ENCODE data around the gene PNPLA6. TPM values are rescaled to one million over a fixed set of nuclear protein-coding genes. Genes with fewer than 3 reads are reported as not detected.

PNPLA6 gene
- total and polyA plus RNA-seq, 2 of the 13 experiments (the other 11 are each of a cell fraction or from before 2014, with no cell fraction given), result 24.9 to 28.2 TPM

DNA sequence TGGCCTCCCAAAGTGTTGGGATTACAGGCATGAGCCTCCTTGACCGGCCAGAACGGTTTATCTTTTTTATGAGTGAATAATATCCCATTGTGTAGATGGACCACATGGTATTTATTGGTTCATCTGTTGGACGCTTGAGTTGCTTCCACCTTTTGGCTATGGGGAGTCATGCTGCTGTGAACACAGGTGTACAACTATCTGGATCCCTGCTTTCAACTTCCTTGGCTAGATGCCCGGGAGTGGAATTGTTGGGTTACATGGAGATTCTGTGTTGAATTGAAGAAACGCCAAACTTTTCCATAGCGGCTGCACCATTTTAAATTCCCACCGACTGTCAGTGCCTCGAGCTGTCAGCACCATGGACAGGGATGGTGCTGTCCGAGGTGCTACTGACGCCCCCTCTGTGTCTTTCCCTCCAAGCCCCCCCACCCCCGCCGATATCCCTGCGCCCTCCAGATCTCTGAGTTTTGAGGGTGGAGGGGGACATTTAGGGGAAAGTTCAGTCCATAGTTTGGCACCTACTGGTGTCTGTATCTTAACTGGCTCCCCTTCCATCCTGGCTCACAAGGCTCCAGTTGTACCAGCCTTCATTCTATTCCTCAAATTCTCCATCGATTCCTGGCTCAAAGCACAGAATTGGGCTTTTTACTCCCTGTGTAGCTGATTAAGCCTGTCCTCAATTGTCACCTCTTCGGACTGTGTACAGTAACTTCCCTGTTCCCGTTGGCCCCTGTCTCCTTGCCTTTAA lies 27.3 kb downstream of the PNPLA6 start (continued):
- peak; percentile 99 for TF ChIP-seq ZSCAN20 (CRISPR knock-in tag; IDR thresholded peaks at IDR 0.05; ENCODE audit: borderline replicate concordance)
- TF ChIP-seq GLI4 (CRISPR knock-in tag; IDR thresholded peaks at IDR 0.05; ENCODE audit: borderline replicate concordance), result peak; percentile 100
- TF ChIP-seq, protein P1, sequence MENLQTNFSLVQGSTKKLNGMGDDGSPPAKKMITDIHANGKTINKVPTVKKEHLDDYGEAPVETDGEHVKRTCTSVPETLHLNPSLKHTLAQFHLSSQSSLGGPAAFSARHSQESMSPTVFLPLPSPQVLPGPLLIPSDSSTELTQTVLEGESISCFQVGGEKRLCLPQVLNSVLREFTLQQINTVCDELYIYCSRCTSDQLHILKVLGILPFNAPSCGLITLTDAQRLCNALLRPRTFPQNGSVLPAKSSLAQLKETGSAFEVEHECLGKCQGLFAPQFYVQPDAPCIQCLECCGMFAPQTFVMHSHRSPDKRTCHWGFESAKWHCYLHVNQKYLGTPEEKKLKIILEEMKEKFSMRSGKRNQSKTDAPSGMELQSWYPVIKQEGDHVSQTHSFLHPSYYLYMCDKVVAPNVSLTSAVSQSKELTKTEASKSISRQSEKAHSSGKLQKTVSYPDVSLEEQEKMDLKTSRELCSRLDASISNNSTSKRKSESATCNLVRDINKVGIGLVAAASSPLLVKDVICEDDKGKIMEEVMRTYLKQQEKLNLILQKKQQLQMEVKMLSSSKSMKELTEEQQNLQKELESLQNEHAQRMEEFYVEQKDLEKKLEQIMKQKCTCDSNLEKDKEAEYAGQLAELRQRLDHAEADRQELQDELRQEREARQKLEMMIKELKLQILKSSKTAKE (CRISPR knock-in tag; IDR thresholded peaks at IDR 0.05; ENCODE audit: borderline replicate concordance), result peak; percentile 47
- TF ChIP-seq RFXAP (CRISPR knock-in tag; IDR thresholded peaks at IDR 0.05; ENCODE audit: borderline replicate concordance), result peak; percentile 94
- peak; percentile 96 for TF ChIP-seq ZNF335 (CRISPR knock-in tag; IDR thresholded peaks at IDR 0.05)
- TF ChIP-seq NPAS2 (CRISPR knock-in tag; IDR thresholded peaks at IDR 0.05; ENCODE audit: borderline replicate concordance), result 0 out of 2 replicates have a peak, but pooled peaks have one; percentile 58
- no peak for TF ChIP-seq TBL1XR1 (IDR thresholded peaks at IDR 0.05; ENCODE audit: borderline replicate concordance, low read length, partially characterized antibody)
- TF ChIP-seq ZNF572 (CRISPR knock-in tag; IDR thresholded peaks at IDR 0.05), result no peak
- TF ChIP-seq, protein P2, sequence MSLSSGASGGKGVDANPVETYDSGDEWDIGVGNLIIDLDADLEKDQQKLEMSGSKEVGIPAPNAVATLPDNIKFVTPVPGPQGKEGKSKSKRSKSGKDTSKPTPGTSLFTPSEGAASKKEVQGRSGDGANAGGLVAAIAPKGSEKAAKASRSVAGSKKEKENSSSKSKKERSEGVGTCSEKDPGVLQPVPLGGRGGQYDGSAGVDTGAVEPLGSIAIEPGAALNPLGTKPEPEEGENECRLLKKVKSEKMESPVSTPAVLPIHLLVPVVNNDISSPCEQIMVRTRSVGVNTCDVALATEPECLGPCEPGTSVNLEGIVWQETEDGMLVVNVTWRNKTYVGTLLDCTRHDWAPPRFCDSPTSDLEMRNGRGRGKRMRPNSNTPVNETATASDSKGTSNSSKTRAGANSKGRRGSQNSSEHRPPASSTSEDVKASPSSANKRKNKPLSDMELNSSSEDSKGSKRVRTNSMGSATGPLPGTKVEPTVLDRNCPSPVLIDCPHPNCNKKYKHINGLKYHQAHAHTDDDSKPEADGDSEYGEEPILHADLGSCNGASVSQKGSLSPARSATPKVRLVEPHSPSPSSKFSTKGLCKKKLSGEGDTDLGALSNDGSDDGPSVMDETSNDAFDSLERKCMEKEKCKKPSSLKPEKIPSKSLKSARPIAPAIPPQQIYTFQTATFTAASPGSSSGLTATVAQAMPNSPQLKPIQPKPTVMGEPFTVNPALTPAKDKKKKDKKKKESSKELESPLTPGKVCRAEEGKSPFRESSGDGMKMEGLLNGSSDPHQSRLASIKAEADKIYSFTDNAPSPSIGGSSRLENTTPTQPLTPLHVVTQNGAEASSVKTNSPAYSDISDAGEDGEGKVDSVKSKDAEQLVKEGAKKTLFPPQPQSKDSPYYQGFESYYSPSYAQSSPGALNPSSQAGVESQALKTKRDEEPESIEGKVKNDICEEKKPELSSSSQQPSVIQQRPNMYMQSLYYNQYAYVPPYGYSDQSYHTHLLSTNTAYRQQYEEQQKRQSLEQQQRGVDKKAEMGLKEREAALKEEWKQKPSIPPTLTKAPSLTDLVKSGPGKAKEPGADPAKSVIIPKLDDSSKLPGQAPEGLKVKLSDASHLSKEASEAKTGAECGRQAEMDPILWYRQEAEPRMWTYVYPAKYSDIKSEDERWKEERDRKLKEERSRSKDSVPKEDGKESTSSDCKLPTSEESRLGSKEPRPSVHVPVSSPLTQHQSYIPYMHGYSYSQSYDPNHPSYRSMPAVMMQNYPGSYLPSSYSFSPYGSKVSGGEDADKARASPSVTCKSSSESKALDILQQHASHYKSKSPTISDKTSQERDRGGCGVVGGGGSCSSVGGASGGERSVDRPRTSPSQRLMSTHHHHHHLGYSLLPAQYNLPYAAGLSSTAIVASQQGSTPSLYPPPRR (CRISPR knock-in tag; IDR thresholded peaks at IDR 0.05; ENCODE audit: borderline replicate concordance), result peak; percentile 38; the same call in 1 of the 2 replicates
- TF ChIP-seq, protein P3, sequence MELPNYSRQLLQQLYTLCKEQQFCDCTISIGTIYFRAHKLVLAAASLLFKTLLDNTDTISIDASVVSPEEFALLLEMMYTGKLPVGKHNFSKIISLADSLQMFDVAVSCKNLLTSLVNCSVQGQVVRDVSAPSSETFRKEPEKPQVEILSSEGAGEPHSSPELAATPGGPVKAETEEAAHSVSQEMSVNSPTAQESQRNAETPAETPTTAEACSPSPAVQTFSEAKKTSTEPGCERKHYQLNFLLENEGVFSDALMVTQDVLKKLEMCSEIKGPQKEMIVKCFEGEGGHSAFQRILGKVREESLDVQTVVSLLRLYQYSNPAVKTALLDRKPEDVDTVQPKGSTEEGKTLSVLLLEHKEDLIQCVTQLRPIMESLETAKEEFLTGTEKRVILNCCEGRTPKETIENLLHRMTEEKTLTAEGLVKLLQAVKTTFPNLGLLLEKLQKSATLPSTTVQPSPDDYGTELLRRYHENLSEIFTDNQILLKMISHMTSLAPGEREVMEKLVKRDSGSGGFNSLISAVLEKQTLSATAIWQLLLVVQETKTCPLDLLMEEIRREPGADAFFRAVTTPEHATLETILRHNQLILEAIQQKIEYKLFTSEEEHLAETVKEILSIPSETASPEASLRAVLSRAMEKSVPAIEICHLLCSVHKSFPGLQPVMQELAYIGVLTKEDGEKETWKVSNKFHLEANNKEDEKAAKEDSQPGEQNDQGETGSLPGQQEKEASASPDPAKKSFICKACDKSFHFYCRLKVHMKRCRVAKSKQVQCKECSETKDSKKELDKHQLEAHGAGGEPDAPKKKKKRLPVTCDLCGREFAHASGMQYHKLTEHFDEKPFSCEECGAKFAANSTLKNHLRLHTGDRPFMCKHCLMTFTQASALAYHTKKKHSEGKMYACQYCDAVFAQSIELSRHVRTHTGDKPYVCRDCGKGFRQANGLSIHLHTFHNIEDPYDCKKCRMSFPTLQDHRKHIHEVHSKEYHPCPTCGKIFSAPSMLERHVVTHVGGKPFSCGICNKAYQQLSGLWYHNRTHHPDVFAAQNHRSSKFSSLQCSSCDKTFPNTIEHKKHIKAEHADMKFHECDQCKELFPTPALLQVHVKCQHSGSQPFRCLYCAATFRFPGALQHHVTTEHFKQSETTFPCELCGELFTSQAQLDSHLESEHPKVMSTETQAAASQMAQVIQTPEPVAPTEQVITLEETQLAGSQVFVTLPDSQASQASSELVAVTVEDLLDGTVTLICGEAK (IDR thresholded peaks at IDR 0.05), result no peak
- TF ChIP-seq, protein P3 (CRISPR knock-in tag; IDR thresholded peaks at IDR 0.05), result peak; percentile 90

Data from HepG2 (cell line).